Type B pancreatic cell (in vitro differentiated cells): ENCODE measurements around the gene BPI. TPM values are rescaled to one million over a fixed set of nuclear protein-coding genes. Genes with fewer than 3 reads are reported as not detected.

Source experiments
- DNase-seq: peaks from one replicate; pipeline ENCODE4 v3.0.0; 2021; ENCODE audit warnings: mixed read lengths; ENCODE audit not compliant: unreplicated experiment; ENCODE audit errors: extremely low spot score
- H3K27ac Mint-ChIP-seq: 2 replicates; pipeline ENCODE4 v1.8.0; 2021; ENCODE audit warnings: mild to moderate bottlenecking, mixed read lengths
- H3K27me3 Mint-ChIP-seq: 2 replicates; pipeline ENCODE4 v1.8.0; 2021; ENCODE audit warnings: mixed read lengths
- H3K36me3 Mint-ChIP-seq: 2 replicates; pipeline ENCODE4 v1.8.0; 2021; ENCODE audit warnings: mixed read lengths
- H3K4me1 Mint-ChIP-seq: one replicate; pipeline ENCODE4 v1.8.0; 2021; ENCODE audit warnings: mixed read lengths; ENCODE audit not compliant: unreplicated experiment
- H3K4me3 Mint-ChIP-seq: 2 replicates; pipeline ENCODE4 v1.8.0; 2021; ENCODE audit warnings: mild to moderate bottlenecking, mixed read lengths
- H3K9me3 Mint-ChIP-seq: 2 replicates; pipeline ENCODE4 v1.8.0; 2021; ENCODE audit warnings: mixed read lengths
- CTCF ChIP-seq: fragments of 200-600 bp; sonication (generic); conservative IDR thresholded peaks from 2 replicates; pipeline ENCODE4 v1.5.0; 2021; ENCODE audit warnings: antibody characterized with exemption, mild to moderate bottlenecking
- total RNA-seq: library from RNA; stranded (reverse); gene quantifications from 2 replicates; pipeline ENCODE4 v1.2.1, GENCODE V29; 2021; ENCODE audit warnings: low replicate concordance

The BPI gene
- total RNA-seq, 1 donor from 2014 or later, result 0.17 TPM

- Mint-ChIP-seq H3K36me3 (no peaks in the 10 kb centered on the region), H3K27me3 (peaks cover 23% of the 10 kb centered on the region), H3K27ac (no peak overlapping the region), H3K4me1 (no peaks in the 10 kb centered on the region), H3K4me3 (no peak overlapping the region), H3K9me3 (no peaks in the 10 kb centered on the region)
- DNase-seq, result no peak
- no peak for TF ChIP-seq CTCF
These were observed 16.3 kb downstream of the BPI start for GRCh38 chr20:38320221-38320620.

- peaks cover 23% of the 10 kb centered on the region for H3K27me3 Mint-ChIP-seq
- H3K4me1 Mint-ChIP-seq, result no peaks in the 10 kb centered on the region
- H3K4me3 Mint-ChIP-seq, result no peak overlapping the region
- no peaks in the 10 kb centered on the region for H3K9me3 Mint-ChIP-seq
- no peak overlapping the region for H3K27ac Mint-ChIP-seq
- no peaks in the 10 kb centered on the region for H3K36me3 Mint-ChIP-seq
- peak; percentile 86 for TF ChIP-seq CTCF
- no peak for DNase-seq
These were observed 18.1 kb downstream of the BPI start for GRCh38 chr20:38321959-38322598.

- Mint-ChIP-seq H3K27ac (no peak overlapping the region), H3K9me3 (no peaks in the 10 kb centered on the region), H3K27me3 (peaks cover 22% of the 10 kb centered on the region), H3K36me3 (no peaks in the 10 kb centered on the region), H3K4me1 (no peaks in the 10 kb centered on the region), H3K4me3 (no peak overlapping the region)
- TF ChIP-seq CTCF, result no peak
- DNase-seq, result no peak
These were observed 20.2 kb downstream of the BPI start for GRCh38 chr20:38324159-38324558.

GRCh38 chr20:38325167-38325566, 21.2 kb downstream of the BPI start:
- no peak overlapping the region for H3K4me3 Mint-ChIP-seq
- no peak for DNase-seq
- TF ChIP-seq CTCF, result no peak
- no peaks in the 10 kb centered on the region for H3K9me3 Mint-ChIP-seq
- peaks cover 17% of the 10 kb centered on the region for H3K27me3 Mint-ChIP-seq
- H3K27ac Mint-ChIP-seq, result no peak overlapping the region
- no peaks in the 10 kb centered on the region for H3K4me1 Mint-ChIP-seq
- no peaks in the 10 kb centered on the region for H3K36me3 Mint-ChIP-seq

- Mint-ChIP-seq H3K27me3 (peaks cover 12% of the 10 kb centered on the region), H3K27ac (no peak overlapping the region), H3K4me3 (no peak overlapping the region), H3K4me1 (no peaks in the 10 kb centered on the region), H3K36me3 (no peaks in the 10 kb centered on the region), H3K9me3 (no peaks in the 10 kb centered on the region)
- DNase-seq, result no peak
- TF ChIP-seq CTCF, result no peak
These were observed 21.9 kb downstream of the BPI start for GRCh38 chr20:38325905-38326304.

- DNase-seq, result no peak
- no peaks in the 10 kb centered on the region for H3K4me1 Mint-ChIP-seq
- H3K27me3 Mint-ChIP-seq, result peaks cover 12% of the 10 kb centered on the region
- H3K36me3 Mint-ChIP-seq, result no peaks in the 10 kb centered on the region
- no peak overlapping the region for H3K4me3 Mint-ChIP-seq
- no peak for TF ChIP-seq CTCF
- H3K9me3 Mint-ChIP-seq, result no peaks in the 10 kb centered on the region
- H3K27ac Mint-ChIP-seq, result no peak overlapping the region
These were observed 22.4 kb downstream of the BPI start for GRCh38 chr20:38326309-38326708.
